ES-I3 (cell line): ENCODE results near the gene SLC6A7.

Source experiments
- H3K36me3 ChIP-seq: 2 replicates; pipeline ENCODE4 v1.6.1; 2013; ENCODE audit warnings: mild to moderate bottlenecking, low read length, control low read depth, moderate library complexity; ENCODE audit not compliant: insufficient read depth
- H3K4me1 ChIP-seq: 2 replicates; pipeline ENCODE4 v1.6.1; 2013; ENCODE audit warnings: mild to moderate bottlenecking, control low read depth, low read length; ENCODE audit not compliant: insufficient read depth
- H3K9ac ChIP-seq: 2 replicates; pipeline ENCODE4 v1.6.1; 2013; ENCODE audit warnings: low read depth, mild to moderate bottlenecking, low read length, moderate library complexity
- H3K9me3 ChIP-seq: 2 replicates; pipeline ENCODE4 v1.6.1; 2013; ENCODE audit warnings: mild to moderate bottlenecking, low read length, moderate library complexity; ENCODE audit not compliant: control insufficient read depth, insufficient read depth

SLC6A7 gene

GRCh38 chr5:150184990-150185912 lies 4.6 kb upstream of the SLC6A7 start:
- Histone ChIP-seq H3K4me1 (peaks cover 16% of the 10 kb centered on the region), H3K36me3 (no peaks in the 10 kb centered on the region), H3K9ac (no peak overlapping the region), H3K9me3 (no peaks in the 10 kb centered on the region)

- Histone ChIP-seq H3K9me3 (no peaks in the 10 kb centered on the region), H3K36me3 (no peaks in the 10 kb centered on the region), H3K4me1 (peaks cover 16% of the 10 kb centered on the region), H3K9ac (no peak overlapping the region)
Observed at GRCh38 chr5:150186137-150186536, 3.7 kb upstream of the SLC6A7 start.

DNA sequence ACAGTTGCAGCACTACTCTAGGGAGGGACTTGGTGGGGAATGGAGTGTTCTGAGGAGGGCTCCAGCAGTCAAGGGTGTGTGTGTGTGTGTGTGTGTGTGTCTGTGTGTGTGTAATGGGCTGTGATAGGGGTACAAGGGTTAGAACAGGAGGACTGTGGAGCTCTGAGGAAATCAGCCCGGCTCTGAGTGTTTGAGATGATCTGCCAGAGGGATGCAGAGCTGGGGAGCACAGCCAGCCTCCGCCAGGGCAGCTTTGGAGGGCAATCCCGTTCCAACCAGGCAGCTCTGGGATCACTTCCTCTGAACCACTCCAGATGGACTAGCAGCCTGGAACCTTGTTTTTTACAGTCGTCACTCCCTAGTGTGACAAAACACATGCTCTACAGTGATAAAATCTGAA lies 3.0 kb upstream of the SLC6A7 start:
- H3K9me3 ChIP-seq: no peaks in the 10 kb centered on the region
- no peaks in the 10 kb centered on the region for H3K36me3 ChIP-seq
- H3K9ac ChIP-seq: no peak overlapping the region
- peaks cover 19% of the 10 kb centered on the region for H3K4me1 ChIP-seq

GRCh38 chr5:150188146-150188842 lies 1.6 kb upstream of the SLC6A7 start:
- Histone ChIP-seq H3K9ac (no peak overlapping the region), H3K4me1 (peaks cover 22% of the 10 kb centered on the region), H3K36me3 (no peaks in the 10 kb centered on the region), H3K9me3 (no peaks in the 10 kb centered on the region)

DNA sequence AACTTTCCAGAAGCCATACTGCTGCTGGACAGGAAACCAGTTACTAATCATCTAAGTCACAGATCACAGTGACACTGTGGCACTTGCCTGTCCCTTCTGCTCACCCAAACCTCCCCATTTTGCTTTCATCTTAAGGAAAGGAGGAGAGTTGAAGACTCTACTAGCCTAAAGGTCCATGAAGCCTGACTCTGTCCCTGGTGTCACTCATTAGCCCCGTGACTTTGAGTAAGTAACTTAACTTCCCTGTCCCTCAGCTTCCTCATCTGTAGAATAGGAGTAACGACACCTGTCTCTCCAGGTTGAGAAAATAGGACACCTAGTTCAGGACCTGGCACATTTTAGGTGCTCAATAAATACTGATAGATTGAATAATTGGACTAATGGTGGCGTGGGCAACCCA lies 536 bp upstream of the SLC6A7 start:
- H3K36me3 ChIP-seq: no peaks in the 10 kb centered on the region
- H3K9ac ChIP-seq: no peak overlapping the region
- H3K4me1 ChIP-seq: peaks cover 22% of the 10 kb centered on the region
- no peaks in the 10 kb centered on the region for H3K9me3 ChIP-seq

- no peaks in the 10 kb centered on the region for H3K36me3 ChIP-seq
- peaks cover 18% of the 10 kb centered on the region for H3K4me1 ChIP-seq
- no peaks in the 10 kb centered on the region for H3K9me3 ChIP-seq
- peak overlapping the region; percentile 47; the same call in 1 of the 2 replicates for H3K9ac ChIP-seq
Observed at GRCh38 chr5:150190503-150190979, 679 bp downstream of the SLC6A7 start.

GRCh38 chr5:150190987-150191386 lies 1.1 kb downstream of the SLC6A7 start:
- Histone ChIP-seq H3K36me3 (no peaks in the 10 kb centered on the region), H3K9ac (no peak overlapping the region; the same call in 1 of the 2 replicates), H3K9me3 (no peaks in the 10 kb centered on the region), H3K4me1 (peaks cover 14% of the 10 kb centered on the region; the same call in 1 of the 2 replicates)

- no peaks in the 10 kb centered on the region for H3K9me3 ChIP-seq
- H3K9ac ChIP-seq: no peak overlapping the region
- no peaks in the 10 kb centered on the region for H3K36me3 ChIP-seq
- peaks cover 6% of the 10 kb centered on the region; the same call in 1 of the 2 replicates for H3K4me1 ChIP-seq
Observed at GRCh38 chr5:150192462-150192861, 2.6 kb downstream of the SLC6A7 start.

DNA sequence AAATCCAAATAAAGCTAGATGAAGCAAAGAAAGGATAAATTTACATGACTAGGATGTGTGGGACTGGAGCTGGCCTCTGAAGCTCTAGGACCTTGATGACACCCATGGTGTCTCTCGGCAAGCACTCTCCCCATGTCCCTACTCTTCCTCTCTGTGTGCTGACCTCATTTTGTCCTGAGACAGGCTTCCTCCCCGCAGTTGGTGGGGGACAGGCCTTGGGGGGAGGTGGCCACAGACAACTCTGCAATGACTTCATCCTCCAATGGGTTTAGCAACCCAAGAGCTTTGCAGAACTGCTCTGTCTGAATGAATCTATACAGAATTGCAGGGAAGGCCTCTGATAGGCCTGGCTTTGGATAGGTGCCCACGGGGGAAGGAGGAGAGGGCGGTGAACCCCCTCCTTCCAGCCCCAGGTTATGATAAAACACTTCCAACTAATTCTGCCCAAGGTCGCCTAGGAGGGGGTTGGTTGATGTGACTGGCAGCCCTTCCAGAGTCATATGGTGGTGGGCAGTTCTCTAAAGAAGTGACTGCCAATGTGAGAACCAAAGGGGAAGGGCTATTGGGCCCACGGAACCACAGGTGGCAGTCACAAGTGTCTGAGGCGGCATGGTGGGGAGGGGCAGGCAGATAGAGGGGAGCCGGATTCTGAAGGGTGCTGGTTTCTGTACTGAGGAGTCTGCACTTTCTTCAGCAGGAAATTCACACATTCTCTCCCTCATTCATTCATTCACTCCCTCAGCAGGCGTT lies 6.0 kb downstream of the SLC6A7 start:
- no peaks in the 10 kb centered on the region for H3K36me3 ChIP-seq
- peaks cover 6% of the 10 kb centered on the region; the same call in 1 of the 2 replicates for H3K4me1 ChIP-seq
- no peaks in the 10 kb centered on the region for H3K9me3 ChIP-seq
- no peak overlapping the region for H3K9ac ChIP-seq

- Histone ChIP-seq H3K9me3 (no peaks in the 10 kb centered on the region), H3K4me1 (peaks cover 6% of the 10 kb centered on the region; the same call in 1 of the 2 replicates), H3K36me3 (no peaks in the 10 kb centered on the region), H3K9ac (no peak overlapping the region)
Observed at GRCh38 chr5:150196514-150196913, 6.7 kb downstream of the SLC6A7 start.

GRCh38 chr5:150196986-150197385 lies 7.1 kb downstream of the SLC6A7 start:
- H3K9ac ChIP-seq: no peak overlapping the region
- H3K4me1 ChIP-seq: peaks cover 2% of the 10 kb centered on the region; the same call in 1 of the 2 replicates
- H3K9me3 ChIP-seq: no peaks in the 10 kb centered on the region
- no peaks in the 10 kb centered on the region for H3K36me3 ChIP-seq

DNA sequence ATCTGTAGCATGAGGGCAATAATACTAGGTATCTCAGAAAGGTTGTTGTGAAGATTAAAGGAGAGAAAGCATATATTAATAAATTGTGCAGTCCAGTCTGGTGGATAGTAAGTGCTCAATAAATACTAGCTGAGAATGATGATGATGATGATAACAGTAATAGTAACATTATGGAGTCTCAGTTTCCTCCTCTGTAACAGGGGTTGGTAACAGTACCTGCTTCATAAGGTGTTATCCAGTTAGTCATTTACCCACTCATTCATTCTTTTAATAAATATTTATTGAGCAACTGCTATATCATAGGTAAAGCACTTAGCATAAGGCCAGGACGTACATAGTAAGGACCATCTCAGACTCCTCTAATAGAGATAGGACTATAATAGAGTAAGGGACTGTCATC lies 7.6 kb downstream of the SLC6A7 start:
- H3K36me3 ChIP-seq: no peaks in the 10 kb centered on the region
- no peak overlapping the region for H3K9ac ChIP-seq
- no peaks in the 10 kb centered on the region for H3K4me1 ChIP-seq
- no peaks in the 10 kb centered on the region for H3K9me3 ChIP-seq

DNA sequence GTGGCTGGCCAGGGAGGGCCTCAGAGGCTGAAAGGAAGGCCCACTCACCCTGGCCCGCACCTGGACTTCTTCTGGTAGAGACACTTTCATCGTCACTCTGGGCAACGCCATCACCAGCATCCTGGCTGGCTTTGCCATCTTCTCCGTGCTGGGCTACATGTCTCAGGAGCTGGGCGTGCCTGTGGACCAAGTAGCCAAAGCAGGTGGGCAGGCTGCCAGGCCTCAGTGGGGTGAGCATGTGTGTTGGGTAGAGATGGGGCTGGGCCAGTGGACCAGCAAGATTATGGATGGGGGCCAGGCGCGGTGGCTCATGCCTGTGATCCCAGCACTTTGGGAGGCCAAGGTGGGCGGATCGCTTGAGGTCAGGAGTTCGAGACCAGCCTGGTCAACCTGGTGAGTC lies 12.6 kb downstream of the SLC6A7 start:
- no peaks in the 10 kb centered on the region for H3K36me3 ChIP-seq
- no peaks in the 10 kb centered on the region for H3K9me3 ChIP-seq

More for the DNA sequence above, 12.6 kb downstream of the SLC6A7 start:
- Histone ChIP-seq H3K9ac (no peak overlapping the region), H3K4me1 (no peaks in the 10 kb centered on the region)
